ENCODE results near the gene SLN. TPM values are rescaled to one million over a fixed set of nuclear protein-coding genes. Genes with fewer than 3 reads are reported as not detected.

The SLN gene
- total RNA-seq, 1 experiment from 2014 or later = not detected

- DNase-seq (ENCODE audit: low read depth, low spot score) (no peak), ATAC-seq (no peak)
- Histone ChIP-seq H2AFZ (ENCODE audit: low read depth, low read length, poor library complexity, severe bottlenecking) (no peak overlapping the region), H3K4me3 (replicated peaks in 1 of 2; ENCODE audit: low read depth in 1 of 2, low read length in 2 of 2) (no peak overlapping the region), H3K36me3 (ENCODE audit: control insufficient read depth in 1 of 2, insufficient read depth in 2 of 2, low read length in 2 of 2) (no peaks in the 10 kb centered on the region), H3K27me3 (ENCODE audit: insufficient read depth, low read length) (no peaks in the 10 kb centered on the region), H3K9me3 (ENCODE audit: control insufficient read depth in 1 of 2, insufficient read depth in 1 of 2, low read depth in 1 of 2, low read length in 2 of 2) (no peaks in the 10 kb centered on the region), H3K4me1 (ENCODE audit: control insufficient read depth in 1 of 2, insufficient read depth in 2 of 2, low read length in 2 of 2) (no peaks in the 10 kb centered on the region), H4K20me1 (ENCODE audit: insufficient read depth) (no peaks in the 10 kb centered on the region), H3K27ac (ENCODE audit: low read depth, low read length) (no peak overlapping the region), H3K9me2 (ENCODE audit: insufficient read depth) (no peaks in the 10 kb centered on the region), H3K79me2 (ENCODE audit: insufficient read depth, low read length) (no peaks in the 10 kb centered on the region), H3K4me2 (ENCODE audit: low read length) (no peak overlapping the region), H3K9ac (ENCODE audit: low read length) (no peak overlapping the region)
- TF ChIP-seq CEBPB (IDR thresholded peaks at IDR 0.05; ENCODE audit: low read depth) = no peak
- no peak for TF ChIP-seq MAX (IDR thresholded peaks at IDR 0.05)
- no peak for TF ChIP-seq CBX3 (IDR thresholded peaks at IDR 0.05; ENCODE audit: low read depth)
- TF ChIP-seq SIN3A (IDR thresholded peaks at IDR 0.05; ENCODE audit: low read depth) = no peak
- no peak for TF ChIP-seq TCF7L2 (IDR thresholded peaks at IDR 0.05; ENCODE audit: borderline replicate concordance, extremely low read depth, insufficient read depth, insufficient read length)
- no peak for TF ChIP-seq SP1 (IDR thresholded peaks at IDR 0.05; ENCODE audit: low read depth)
- TF ChIP-seq RAD21 (IDR thresholded peaks at IDR 0.05; ENCODE audit: low read depth) = no peak
- TF ChIP-seq CTCF (IDR thresholded peaks at IDR 0.05 in 2 of 3, conservative IDR thresholded peaks at IDR 0.05 in 1 of 3; ENCODE audit: borderline replicate concordance in 1 of 3, insufficient read depth in 1 of 3, low read depth in 2 of 3, low read length in 2 of 3) = no peak
- no peak for TF ChIP-seq YY1 (IDR thresholded peaks at IDR 0.05; ENCODE audit: extremely low read depth, insufficient replicate concordance, low read depth, low read length)
- no peak for TF ChIP-seq ZBTB33 (IDR thresholded peaks at IDR 0.05; ENCODE audit: extremely low read depth, insufficient replicate concordance, low read length)
- TF ChIP-seq EZH2phosphoT487 (IDR thresholded peaks at IDR 0.05; ENCODE audit: borderline replicate concordance) = no peak
- no peak for TF ChIP-seq EZH2 (IDR thresholded peaks at IDR 0.05)
- no peak for TF ChIP-seq FOSL1 (IDR thresholded peaks at IDR 0.05; ENCODE audit: low read depth)
- no peak for TF ChIP-seq POLR2A (IDR thresholded peaks at IDR 0.05; ENCODE audit: borderline replicate concordance, extremely low read depth, insufficient read depth, insufficient read length)
- no peak for TF ChIP-seq POLR2AphosphoS5 (IDR thresholded peaks at IDR 0.05; ENCODE audit: low read depth, low read length)
- no peak for TF ChIP-seq ZNF274 (IDR thresholded peaks at IDR 0.05; ENCODE audit: low read depth, low read length)
- no peak for TF ChIP-seq JUND (IDR thresholded peaks at IDR 0.05)
- TF ChIP-seq REST (IDR thresholded peaks at IDR 0.05; ENCODE audit: low read depth) = no peak
- ChIA-PET POLR2A (no interaction called here), RAD21 (ENCODE audit: low non-redundant PET in 1 of 2, low total read pairs in 2 of 2, uncharacterized antibody in 2 of 2, unreplicated experiment in 2 of 2) (no interaction called here), CTCF (no interaction called here)
- no TSS peak for BruUV-seq (replicated peaks)
- intact Hi-C loops (cut with micrococcal nuclease) = no loop called here
Observed at GRCh38 chr11:107682171-107682570, 29.7 kb downstream of the SLN start.

Data from HCT116 (cell line).